ENCODE data around the gene DEPDC5. TPM values are rescaled to one million over a fixed set of nuclear protein-coding genes. Genes with fewer than 3 reads are reported as not detected.

The DEPDC5 gene
- total and polyA plus RNA-seq, 2 of the 8 experiments (the other 6 are each of a cell fraction or from before 2014, with no cell fraction given), result 18.3 to 26.5 TPM

GRCh38 chr22:31906086-31906485, 152.3 kb downstream of the DEPDC5 start:
- Histone ChIP-seq H2BK12ac (ENCODE audit: low read depth, low read length) (no peak overlapping the region), H3K9ac (replicated peaks in 1 of 4; ENCODE audit: extremely low read depth in 1 of 4, low read depth in 3 of 4, low read length in 3 of 4) (no peak overlapping the region), H4K91ac (replicated peaks; ENCODE audit: insufficient read length, low read length) (no peak overlapping the region), H2AFZ (ENCODE audit: low read length) (no peak overlapping the region), H3K14ac (ENCODE audit: insufficient read length) (no peak overlapping the region), H4K8ac (ENCODE audit: extremely low read depth, insufficient read depth, low read length) (no peak overlapping the region), H3K4me2 (ENCODE audit: insufficient read depth in 1 of 2, low read depth in 2 of 2, low read length in 2 of 2) (no peak overlapping the region), H3K23me2 (ENCODE audit: low read depth, low read length) (peaks cover 4% of the 10 kb centered on the region; the same call in 1 of the 2 replicates), H3K79me1 (ENCODE audit: low read depth, low read length) (no peaks in the 10 kb centered on the region), H3K27me3 (replicated peaks in 1 of 4; ENCODE audit: control insufficient read depth in 3 of 4, extremely low read depth in 1 of 4, insufficient read depth in 3 of 4, low read length in 3 of 4) (no peaks in the 10 kb centered on the region), H4K5ac (ENCODE audit: insufficient read length, low read depth, low read length) (no peak overlapping the region), H3K56ac (replicated peaks; ENCODE audit: insufficient read length, low read depth, low read length) (no peak overlapping the region), H3K27ac (ENCODE audit: low read depth, low read length) (no peak overlapping the region), H2BK120ac (replicated peaks; ENCODE audit: low read depth, low read length) (no peak overlapping the region), H2BK20ac (ENCODE audit: low read length) (no peak overlapping the region), H3K9me3 (ENCODE audit: insufficient read depth in 2 of 2, low read depth in 1 of 2, low read length in 1 of 2) (no peaks in the 10 kb centered on the region), H3K18ac (ENCODE audit: extremely low read depth, low read length) (no peak overlapping the region), H2BK15ac (ENCODE audit: low read length) (no peak overlapping the region), H3K79me2 (ENCODE audit: control insufficient read depth in 1 of 2, insufficient read depth in 2 of 2, low read length in 2 of 2) (no peaks in the 10 kb centered on the region), H3K4me1 (replicated peaks in 1 of 4; ENCODE audit: control insufficient read depth in 3 of 4, insufficient read depth in 4 of 4, low read length in 3 of 4) (no peaks in the 10 kb centered on the region), H3K4ac (replicated peaks; ENCODE audit: insufficient read length, low read depth, low read length) (no peak overlapping the region), H4K20me1 (replicated peaks in 1 of 2; ENCODE audit: control insufficient read depth in 1 of 2, insufficient read depth in 2 of 2, low read length in 2 of 2) (no peaks in the 10 kb centered on the region), H2AK5ac (ENCODE audit: low read depth, low read length) (no peak overlapping the region), H2BK5ac (ENCODE audit: low read depth, low read length) (no peak overlapping the region), H3K36me3 (ENCODE audit: control insufficient read depth in 2 of 4, insufficient read depth in 4 of 4, low read length in 3 of 4) (peaks cover 0 to 7% (median 2%) of the 10 kb centered on the region in 4 experiments; a peak in 1 of 8 replicates), H3K4me3 (ENCODE audit: extremely low read depth in 1 of 4, insufficient read depth in 2 of 4, low read depth in 3 of 4, low read length in 4 of 4) (no peak overlapping the region), H3K23ac (ENCODE audit: insufficient read length) (no peak overlapping the region)
- no peak for FAIRE-seq
- DNase-seq (ENCODE audit: low read depth in 1 of 2, low spot score in 2 of 2), result no peak
- TF ChIP-seq CTBP2 (IDR thresholded peaks at IDR 0.05; ENCODE audit: borderline replicate concordance, insufficient read depth, insufficient read length, low read length), result no peak
- ChIA-PET CTCF (ENCODE audit: partially characterized antibody) (interaction anchor here (1.7 kb wide), 1 partner anchor 9 kb away, joined by 3 read pairs; no protein-coding TSS in a partner anchor), POLR2A (ENCODE audit: partially characterized antibody) (no interaction called here)
- 96% methylated on average over 16 of the region's 16 CpGs; no CpG with 5 or more reads in 1 of the 2 experiments for WGBS, 2 experiments (ENCODE audit: extremely low coverage in 1 of 2, insufficient coverage in 1 of 2, insufficient read length in 1 of 2, insufficient replicate concordance in 2 of 2, low coverage in 1 of 2, low lambda C conversion rate in 2 of 2, missing lambda C conversion rate in 1 of 2)
